Muscle of back (tissue), 11 donors: ENCODE results near the gene USH2A. TPM values are rescaled to one million over a fixed set of nuclear protein-coding genes. Genes with fewer than 3 reads are reported as not detected.
"Not testable (repeated sequence)": the region's sequence is repeated elsewhere in the genome, so short reads cannot be mapped to it uniquely, and the experiment has no call there.

Source experiments
- DNase-seq, 3 donors: peaks; one replicate each; pipeline versions ENCODE4 v3.0.0 to v3.0.0-alpha.2; 2013
- polyA plus RNA-seq, 10 donors: library from polyadenylated mRNA; unstranded; fragments of 120-200 nt; gene quantifications; one replicate each; pipeline ENCODE4 v1.2.1, GENCODE V29; 2013; ENCODE audit not compliant: insufficient read length in 10 of 10

The USH2A gene
- polyA plus RNA-seq, 10 donors = 0.04 to 0.13 (median 0.07) TPM

DNA sequence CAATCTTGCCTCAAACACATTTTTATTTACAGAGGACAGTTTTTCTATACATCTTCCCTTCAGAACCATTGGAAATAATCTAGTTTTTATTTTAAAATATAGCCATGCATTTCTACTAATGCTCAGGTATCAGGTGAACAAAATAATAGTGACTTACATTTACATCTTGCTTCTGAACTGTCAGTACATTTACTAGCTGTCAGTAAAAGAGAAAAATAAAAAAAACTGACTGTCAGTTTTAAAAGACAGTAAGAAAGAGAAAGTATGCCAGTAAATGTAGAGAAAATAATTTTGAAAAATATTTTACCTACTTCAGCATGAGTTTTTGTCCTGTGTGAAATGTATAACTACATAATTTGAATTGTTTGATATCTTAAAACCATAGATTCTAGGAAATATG is 33.5 kb downstream of the USH2A start:
- no peak for DNase-seq

DNA sequence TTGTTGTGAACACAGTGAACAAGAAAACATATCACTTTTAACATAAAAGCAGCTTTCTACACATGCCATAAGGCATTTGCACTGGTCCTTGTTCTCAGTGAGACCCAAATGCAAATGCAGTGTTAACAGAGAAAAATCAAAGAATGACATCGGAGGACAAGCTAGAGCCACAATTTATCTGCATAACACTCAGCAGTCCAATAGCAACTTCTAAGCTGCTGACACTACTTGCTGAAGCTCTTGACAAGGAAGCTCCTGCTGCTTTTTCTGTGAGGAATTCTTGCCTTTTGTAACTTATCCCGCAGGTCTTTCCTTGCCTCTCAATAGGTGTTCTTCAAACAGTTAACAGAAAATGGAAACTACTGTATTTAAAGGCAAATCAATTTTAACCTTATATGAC is 34.7 kb downstream of the USH2A start:
- DNase-seq = peak in 1 of 3 donors; percentile 1

DNA sequence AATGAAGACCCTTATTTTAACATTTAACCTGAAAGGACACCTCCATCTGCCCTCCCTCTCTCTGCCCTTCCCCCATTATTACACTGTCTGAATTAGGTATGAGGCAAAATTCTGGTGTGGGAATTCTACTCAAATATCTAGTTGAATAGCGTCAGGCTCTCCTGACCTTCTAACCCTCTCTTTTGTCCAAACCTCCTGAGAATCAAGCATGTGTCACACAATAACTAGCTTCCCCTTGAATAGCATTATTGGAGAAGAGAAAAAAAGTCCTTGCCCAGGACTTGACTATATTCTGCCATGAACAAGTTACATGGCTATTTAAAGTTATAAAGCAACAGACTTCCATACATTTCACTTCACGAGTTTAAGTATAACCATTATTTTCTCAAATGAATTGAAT is 35.5 kb downstream of the USH2A start:
- no peak for DNase-seq

DNA sequence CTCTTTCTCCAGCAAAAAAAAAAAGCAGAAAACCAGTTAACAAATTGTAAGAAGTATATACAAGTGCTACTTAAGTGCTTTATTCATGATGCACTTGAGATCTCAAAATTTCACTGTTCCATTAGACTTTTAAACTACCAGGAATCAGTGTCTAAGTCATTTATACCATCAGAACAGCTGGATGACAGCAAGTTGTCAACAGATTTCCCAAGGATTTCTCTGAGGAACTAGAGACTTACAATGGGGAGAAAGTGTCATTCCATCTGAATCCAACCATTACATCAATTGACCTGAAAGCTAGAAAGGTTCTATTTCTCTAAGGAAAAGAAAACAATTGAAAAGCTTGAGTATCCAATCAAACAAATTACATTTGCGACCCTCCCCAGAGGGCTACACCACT is 43.8 kb downstream of the USH2A start:
- DNase-seq = no peak

DNA sequence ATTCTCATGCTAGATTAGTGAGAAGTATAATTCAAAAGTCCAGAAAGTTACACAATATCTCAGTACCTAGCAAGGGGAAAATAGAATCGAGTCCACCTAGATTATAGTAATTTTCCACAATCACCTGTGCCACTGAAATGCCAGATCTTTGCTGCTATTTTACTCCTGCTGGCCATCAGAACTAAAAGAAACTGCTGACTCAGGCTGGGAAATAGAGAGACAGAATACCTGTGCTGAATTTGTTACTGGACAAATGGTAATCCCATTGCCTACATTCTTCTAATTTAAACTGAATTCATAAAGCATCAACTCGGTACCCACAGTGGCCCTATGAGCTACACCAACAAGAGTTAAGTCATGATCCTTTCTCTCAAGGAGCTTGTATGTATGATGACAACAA is 55.0 kb downstream of the USH2A start:
- no peak for DNase-seq

DNA sequence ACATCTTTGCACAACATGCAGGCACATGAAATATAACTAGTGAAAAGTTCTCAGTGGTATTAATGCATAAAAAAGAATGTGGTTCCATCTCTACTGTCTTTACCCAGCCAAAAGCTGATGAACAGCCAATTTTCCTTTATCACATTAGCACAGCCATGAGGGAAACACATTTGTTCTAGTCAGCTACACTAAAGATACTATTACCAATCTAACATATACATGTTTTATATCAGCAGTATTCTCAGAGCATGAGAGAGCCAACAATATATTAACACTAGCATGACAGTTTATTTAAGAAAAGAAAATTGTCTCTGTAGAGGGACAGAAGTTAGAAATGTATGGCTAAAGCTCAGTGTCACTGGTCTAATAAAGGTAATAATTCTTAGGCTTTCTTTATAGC is 56.3 kb downstream of the USH2A start:
- no peak for DNase-seq

DNA sequence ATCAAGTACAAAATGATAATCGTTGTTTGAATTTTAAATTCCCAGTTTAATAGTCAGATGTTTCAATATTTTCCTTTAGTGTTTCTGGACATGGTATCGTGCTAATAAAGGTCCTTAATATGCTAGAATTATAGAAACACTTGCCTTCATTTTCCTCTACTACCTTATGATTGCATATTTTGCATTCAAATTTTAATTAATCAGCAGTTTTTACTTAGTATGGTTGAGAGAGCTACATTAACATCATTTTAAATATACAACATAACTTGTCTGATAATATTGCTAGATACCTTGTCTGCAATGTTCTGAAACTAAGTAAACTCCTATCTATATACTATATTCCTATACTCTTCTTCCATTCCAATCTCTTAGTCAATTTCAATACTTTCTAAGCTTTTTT is 66.3 kb downstream of the USH2A start:
- no peak for DNase-seq

DNA sequence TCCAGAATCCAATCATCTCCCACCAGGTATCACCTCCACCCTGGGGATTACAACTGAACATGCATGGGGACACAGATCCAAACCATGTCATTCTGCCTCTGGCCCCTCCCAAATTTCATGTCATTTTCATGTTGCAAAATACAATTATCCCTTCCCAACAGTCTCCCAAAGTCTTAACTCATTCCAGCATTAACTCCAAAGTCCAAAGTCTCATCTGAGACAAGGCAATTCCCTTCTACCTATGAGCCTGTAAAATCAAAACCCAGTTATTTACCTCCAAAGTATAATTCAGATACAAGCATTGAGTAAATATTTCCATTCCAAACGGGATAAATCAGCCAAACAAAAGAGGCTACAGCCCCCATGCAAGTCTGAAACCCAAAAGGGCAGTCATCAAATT is 73.1 kb downstream of the USH2A start:
- DNase-seq = no peak

DNA sequence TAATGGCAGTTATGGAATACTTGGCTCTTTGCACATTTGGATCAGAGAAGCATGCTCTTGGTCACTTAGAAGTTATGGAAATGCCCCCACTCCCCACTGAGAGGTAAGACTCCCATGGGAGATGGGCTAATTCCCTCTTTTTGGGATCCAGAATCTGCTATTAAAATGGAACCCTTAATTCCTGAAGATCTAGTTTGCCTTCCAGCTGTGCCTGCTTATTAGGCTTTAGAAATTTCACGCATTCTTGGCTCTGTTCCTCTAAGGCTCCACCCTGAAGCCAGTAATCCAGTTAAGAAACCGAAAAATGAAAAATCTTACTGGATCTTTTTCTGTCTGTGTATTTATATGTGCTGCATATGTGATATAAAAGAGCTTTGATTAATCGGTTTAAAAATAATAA is 76.7 kb downstream of the USH2A start:
- DNase-seq = peak; percentile 13 to 49 (median 18)

DNA sequence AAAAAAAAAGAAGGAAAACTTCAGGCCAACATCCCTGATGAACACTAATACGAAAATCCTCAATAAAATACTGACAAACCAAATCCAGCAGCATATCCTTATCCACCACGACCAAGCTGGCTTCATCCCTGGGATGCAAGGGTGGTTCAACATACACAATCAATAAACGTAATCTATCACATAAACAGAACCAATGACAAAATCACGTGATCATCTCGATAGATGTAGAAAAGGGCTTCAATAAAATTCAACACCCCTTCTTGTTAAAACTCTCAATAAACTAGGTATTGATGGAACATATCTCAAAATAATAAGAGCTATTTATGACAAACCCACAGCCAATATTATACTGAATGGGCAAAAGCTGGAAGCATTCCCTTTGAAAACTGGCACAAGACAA is 82.7 kb downstream of the USH2A start:
- not testable (repeated sequence) for DNase-seq

DNA sequence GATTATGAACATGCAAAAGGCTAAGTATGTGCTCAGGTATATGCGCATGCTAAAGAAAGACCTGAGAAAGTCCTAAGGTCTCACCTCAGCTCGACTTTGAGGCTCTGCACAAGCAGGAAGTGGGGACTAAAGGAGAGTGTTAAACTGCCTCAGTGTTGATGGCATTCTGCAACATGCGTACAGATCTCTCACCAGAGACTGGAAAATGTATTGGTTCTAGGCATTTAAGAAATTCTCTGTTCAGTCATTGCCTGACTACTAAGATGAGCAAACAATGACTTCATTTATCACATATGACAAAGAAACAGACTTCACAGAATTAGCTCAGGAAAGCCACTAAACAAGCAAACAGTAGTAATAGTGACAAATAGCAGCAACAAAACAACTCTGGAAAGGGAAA is 90.8 kb downstream of the USH2A start:
- no peak for DNase-seq

DNA sequence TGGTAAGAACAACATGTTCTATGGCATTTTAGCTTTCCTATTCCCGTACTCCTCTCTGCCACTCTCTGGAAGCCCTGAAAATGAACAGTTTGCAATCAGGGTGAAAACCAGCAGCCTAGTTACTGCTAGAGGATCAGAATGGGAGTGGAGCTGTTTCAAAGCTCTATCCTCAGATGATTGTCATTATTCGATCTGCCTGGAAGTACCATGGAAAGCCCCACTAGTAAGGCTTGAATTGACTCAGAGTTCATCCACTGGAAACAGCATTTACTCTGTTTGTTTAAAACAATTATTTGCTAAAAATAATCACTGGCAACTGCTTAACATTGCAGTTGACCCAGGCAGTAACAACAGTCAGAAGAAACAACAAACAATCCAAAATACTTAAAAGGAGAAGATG is 91.2 kb downstream of the USH2A start:
- DNase-seq = no peak

DNA sequence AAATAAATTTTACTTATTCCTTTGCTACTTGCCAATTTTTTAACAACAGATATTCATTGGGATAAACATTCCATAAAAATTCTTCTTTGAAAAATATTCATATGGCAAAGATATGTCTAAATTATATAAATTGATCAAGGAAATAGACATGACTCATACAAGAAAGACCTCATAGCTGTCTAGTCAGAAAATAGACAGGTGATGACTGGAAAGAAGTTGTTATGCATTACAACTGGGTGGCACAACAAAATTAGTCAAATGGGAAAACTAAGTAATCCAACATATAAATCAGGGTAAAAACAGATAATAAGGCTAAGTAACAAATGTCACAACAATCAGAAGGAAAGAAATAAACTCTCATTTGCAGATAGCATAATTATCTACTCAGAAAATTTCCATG is 92.0 kb downstream of the USH2A start:
- no peak for DNase-seq

DNA sequence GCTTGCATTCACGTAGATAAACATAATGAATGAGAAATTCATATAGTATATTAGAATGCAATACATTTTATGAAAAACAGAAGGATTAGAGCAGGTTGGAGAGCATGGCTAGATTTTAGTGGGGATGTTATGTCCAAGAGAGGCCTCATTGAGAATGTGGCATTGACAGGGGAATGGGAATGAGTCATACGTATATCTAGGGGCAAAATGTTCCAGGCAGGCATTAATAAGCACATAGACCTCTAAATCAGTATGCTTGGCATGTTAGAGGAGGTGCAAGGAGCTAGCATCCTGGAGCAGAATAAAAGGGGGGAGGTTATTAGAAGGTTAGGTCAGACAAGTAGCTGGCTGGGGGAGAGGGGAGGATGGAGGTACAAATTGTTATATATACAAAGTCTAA is 93.0 kb downstream of the USH2A start:
- no peak for DNase-seq

DNA sequence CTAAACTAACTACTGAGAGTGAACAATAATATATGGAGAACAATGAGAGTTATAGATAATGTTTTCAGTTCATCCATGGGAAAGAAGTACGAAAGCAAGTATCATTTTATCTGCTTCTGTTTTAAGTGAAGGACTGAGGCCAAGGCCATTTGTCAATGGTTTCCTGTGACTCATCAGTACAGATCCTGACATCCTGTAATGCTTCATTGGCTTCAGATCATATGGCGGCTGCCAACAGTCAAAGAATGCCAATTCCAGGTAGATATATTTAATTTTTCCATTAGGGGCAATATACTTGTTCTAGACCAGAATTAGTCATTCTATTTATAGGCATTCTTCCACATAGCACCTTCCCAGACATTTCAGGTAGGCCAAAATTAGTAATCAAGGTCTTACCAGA is 97.3 kb downstream of the USH2A start:
- no peak for DNase-seq

DNA sequence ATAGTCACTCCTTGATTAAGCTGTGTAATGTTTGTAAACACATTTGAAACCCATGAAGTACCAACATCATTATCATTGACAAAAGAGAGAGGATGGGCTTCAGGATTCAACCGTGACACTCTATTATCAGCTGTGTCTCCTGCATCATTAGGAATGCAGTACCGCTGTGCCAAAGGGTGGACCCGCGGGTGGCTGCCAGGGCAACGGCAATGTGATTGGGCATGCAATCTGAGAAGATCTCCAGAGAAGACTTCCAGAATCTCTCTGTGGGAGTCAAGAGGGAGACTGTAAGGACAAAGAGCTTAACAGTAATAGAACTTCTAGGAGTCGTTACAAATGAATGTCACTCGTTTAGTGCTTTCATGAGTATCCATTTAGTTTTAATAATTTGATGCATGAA is 97.9 kb downstream of the USH2A start:
- DNase-seq = peak in 1 of 3 donors; percentile 7

DNA sequence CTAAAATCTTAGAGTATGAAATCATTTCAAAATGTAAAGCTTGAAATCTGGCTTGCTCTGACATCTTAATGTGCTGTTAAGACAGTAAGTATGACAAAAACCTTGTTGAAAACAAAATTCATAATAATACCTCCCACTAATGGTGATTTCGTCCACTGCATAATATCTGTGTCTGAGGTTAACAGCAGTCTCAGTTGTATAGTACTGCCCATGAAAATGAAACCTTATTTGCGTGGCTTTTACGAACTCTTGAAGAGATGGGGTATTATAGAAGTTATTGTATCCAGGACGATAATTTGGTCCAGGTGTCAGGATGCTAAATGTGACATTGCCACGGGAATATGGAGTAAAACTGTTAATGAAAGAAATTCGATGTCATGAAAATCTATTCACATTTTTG is 99.9 kb downstream of the USH2A start:
- DNase-seq = peak in 1 of 3 donors; percentile 6

DNA sequence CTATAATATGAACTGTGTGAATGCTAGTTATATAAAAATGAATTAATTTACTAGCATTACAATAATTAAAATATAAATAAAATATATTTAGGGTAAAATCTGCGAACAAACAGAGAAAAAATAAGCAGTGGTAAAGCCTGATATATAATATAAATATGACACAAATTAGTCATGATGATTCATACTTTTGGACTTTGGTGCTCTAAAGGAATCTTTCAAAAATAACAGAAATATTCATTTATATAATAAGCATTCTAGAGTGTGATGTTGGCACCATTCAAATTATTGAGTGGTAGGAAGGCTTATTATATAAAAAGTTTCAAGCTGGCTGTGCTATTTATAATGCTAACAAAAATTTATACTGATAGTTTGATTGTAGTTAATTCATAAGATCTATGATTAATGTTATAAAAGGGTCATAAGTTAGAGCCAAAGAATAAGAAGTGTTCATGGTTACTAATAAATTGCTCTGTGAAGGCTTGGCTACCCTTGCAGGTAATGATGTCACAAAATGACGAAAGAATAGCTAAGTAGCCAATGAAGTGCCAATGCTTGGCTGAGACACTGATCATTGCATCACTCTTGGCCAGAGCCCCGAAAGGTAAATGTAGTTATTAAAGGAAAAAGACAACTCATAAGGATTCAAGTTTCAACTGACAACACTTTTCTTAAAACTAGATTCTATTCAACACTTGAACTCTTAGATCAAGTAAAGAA is 108.7 kb downstream of the USH2A start:
- no peak for DNase-seq

DNA sequence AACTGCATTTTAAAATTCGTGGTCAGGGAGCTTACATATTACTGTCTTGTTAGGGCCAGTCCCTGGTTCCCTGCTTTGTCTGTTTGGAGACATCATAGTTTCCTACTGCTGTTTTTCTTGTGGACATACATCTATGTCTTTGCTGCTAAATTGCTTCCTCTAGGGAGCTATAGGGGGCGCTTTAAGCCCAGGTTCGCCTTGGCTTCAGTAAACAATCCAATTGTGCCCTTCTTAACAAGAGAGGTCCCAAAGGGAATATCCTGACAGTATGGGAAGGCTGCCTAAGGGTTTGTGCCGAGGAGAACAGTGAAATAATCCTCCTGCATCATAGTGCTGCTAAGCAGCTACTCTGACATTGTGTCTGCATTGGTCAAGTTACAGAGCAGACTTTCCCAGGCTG is 112.5 kb downstream of the USH2A start:
- peak in 1 of 3 donors; percentile 6 for DNase-seq

DNA sequence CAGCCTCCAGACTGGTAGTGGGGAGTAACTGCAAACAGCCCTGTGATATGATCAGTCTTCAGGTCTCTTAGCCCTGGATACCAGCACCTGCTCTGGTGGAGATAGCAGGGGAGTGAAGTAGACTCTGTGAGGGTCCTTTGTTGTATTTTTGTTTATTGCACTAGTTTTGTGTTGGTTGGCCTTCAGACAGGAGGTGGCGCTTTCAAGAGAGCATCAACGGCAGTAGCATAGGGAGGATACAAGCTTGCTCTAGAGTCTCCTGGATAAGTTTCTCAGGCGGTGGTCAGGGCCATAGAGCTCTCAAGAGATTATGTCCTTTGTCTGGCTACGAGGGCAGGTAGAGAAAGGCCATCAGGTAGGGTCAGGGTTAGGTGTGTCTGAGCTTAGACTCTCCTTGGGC is 116.4 kb downstream of the USH2A start:
- DNase-seq = no peak

DNA sequence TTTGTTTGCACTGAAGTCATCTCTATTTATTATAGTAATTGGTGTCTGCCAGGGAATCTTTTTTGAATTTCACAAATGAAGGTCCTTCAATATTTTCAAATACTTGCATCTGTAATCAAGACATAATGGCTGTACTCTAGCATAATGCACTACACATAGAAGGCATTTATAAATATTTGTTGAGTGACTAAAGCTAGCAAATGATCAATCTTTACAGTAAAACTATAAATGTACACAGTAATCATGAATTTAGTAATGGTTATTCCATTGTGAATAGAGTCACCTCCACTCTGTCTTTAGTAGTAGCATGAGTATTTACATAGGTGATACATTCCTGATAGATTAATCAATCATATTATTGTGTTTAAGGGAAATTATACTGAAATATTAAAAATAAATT is 119.6 kb downstream of the USH2A start:
- no peak for DNase-seq

DNA sequence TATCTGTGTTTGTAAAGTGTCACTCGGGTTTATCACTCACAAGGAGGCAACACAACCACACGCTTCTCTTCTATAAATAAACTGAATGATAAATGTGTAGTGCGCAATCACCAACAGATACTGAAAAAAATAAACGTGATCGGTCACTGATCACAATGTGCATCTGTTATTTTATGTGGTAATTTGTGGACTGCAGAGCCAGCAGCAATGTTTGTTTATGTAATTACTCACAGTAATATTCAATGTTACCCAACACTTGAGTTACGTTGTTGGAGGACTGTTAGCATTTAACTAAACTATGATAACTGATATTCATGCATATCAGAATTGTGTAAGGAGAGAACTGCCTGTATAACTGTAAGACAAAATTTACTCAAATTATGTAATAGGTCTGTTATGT is 129.6 kb downstream of the USH2A start:
- DNase-seq = no peak

DNA sequence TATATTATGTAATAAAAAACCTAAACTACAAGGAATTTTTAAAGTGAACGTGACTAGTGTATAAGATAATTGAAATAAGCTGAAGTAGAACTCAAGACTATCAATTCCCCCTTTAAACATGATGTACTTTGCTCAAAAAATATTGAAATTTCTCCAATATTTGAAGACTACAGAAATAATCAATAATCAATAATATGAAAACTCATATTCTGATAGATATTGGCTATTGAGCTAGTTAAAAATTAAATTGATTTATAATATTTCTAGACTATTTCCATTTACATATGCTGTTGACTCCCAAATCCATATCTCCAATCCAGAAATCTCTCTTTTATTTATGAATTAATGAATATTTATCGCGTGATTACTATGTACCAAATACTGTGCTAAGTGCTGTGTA is 133.2 kb downstream of the USH2A start:
- DNase-seq = no peak

DNA sequence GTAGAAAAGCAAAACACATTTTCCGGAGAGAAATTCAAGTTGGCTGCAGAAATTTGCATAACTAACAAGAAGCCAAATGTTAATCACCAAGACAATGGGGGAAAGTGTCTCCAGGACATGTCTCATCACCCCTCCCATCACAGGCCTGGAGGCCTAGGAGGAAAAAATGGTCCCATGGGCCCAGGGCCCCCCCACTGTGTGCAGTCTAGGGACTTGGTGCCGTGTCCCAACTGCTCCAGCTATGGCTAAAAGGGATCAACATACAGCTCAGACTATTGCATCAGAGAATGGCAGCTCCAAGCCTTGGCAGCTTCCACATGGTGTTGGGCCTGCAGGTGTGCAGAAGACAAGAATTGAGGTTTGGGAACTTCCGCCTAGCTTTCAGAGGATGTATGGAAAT is 138.2 kb downstream of the USH2A start:
- DNase-seq = no peak

DNA sequence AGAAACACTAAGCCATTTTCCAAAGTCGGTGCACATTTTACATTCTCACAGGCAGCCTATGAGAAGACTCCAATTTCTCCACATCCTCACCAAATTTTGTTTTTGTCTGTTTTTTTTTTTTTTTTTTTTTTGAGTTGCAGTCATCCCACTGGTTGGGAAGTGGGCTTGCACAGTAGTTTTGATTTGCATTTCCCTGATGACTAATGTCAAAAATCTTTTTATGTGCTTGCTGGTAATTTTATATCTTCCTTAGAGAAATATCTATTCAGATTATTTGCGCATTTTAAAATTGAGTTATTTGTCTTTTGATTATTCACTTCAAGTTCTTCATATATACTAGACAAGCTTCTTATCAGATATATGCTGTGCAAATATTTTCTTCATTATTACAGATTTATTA is 141.5 kb downstream of the USH2A start:
- no peak for DNase-seq
